GM19240 (cell line): Measurements from ENCODE around the gene SMC1B.
"Not testable (repeated sequence)": the region's sequence is repeated elsewhere in the genome, so short reads cannot be mapped to it uniquely, and the experiment has no call there.

Source experiments
- DNase-seq: peaks from one replicate; pipeline ENCODE4 v3.0.0; 2011; ENCODE audit warnings: low spot score; ENCODE audit not compliant: insufficient read length

SMC1B gene

DNA sequence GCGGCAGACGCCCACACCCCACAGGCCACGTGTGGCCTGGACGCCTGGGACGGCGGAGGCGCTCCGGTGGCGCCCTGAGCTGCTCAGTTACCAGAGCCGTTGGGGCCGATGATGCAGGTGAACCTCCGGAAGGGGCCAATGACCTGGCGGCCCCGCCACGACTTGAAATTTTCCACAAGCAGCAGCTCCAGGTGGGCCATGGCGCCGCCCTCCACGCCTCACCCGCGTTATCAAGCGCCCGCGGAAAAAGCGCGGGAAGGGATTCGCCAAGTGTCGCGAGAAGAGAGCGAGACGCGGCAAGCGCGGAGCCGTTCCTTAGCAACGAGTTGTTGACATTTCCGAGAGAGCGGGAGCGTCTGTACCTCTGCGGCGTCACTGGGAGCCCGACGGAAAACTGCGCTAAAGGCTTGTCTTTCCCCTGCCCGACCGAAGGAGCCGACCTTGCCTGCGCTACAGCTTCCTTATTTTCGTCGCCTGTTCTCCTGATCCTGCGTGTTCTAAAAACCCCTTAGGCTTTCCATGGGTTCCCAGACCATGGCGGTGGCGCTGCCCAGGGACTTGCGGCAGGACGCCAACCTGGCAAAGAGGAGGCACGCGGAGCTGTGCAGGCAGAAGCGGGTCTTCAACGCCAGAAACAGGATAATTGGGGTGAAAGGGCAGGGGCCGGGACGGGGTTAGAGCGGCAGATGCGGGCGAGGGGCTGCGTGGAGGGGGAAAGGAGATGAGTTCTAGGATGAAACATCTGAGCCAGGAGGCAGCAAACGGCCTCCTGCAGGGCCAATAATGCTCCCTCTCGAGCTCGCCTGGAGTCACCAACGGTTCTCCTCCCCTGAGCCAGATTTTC, at the start of gene SMC1B, which contains the start of gene RIBC2:
Gene SMC1B, minus strand, starts transcription at position 232 of the 844 bp plus-strand sequence. Its CDS starts 32 bp downstream, at position 200.
Gene RIBC2, plus strand, starts transcription at position 326 of the 844 bp plus-strand sequence. Its CDS starts 194 bp downstream, at position 520.
- peak; percentile 59 for DNase-seq

DNA sequence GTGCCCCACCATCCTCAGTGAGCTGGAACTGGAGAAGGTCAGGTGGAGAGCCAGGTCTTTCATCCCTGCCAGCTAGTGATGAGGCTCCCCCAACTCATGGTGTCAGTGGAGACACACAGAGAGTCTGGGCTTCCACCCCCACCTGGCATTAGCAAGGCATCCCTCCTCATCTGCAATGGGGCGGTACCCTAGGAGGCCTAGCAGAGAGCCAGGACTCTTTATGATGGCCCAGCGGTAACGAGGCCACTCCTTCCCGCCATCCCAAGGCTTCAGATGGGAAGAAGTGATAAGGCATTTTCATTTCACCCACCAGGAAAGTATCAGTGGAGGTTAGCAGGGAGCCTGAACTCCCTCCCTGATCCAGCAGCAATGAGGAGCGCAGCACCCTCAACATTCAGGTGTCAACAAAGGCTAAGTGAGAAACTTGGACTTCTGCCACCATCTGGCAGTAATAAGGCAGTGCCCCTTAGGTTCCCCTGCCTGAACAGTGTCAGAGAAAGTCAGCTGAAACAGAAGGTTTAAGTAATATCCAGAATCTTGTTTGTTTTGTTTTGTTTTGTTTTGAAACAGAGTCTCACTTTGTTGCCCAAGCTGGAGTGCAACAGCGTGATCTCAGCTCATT, 48.7 kb upstream of the SMC1B start:
- DNase-seq: no peak

- DNase-seq: no peak
Observed at GRCh38 chr22:45460288-45461109, 47.1 kb upstream of the SMC1B start.

GRCh38 chr22:45459235-45459634, 45.8 kb upstream of the SMC1B start:
- no peak for DNase-seq

GRCh38 chr22:45458532-45458931, 45.1 kb upstream of the SMC1B start:
- no peak for DNase-seq

DNA sequence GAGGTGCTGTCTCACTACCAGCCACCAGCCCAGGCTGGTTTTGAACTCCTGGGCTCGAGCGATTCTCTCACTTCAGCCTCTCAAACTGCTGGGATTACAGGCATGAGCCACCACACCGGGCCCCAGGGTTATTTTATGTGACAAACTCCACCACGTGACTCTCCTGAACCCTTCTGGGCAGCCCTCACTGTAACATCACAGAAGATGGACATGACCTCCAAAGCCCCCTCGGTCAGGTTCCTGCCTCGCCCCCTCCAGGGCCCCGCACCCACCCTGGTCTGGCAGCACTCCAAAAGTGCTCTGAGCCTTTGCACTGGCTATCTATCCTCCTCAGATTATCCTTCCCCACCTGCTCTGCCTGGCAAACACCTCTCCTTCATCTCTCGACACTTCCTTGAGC, 43.4 kb upstream of the SMC1B start:
- DNase-seq: no peak

DNA sequence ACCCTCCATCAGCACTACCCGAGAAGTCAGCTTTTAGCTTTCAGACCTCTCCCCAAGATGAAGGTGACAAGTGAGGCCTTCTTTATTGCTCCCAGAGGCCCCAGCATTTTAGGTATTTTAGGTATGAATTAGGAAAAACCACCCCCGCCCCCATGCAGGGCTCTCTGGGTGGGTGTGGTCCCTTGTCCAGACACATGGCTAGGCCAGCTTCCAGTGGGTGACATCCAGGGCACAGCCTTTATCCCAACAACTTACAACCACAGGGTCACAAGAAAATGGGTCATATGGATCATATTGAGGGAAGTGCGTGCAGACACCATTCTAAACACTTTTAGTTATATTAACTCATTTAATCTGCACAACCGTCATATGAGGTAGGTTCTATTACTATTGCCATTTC, 42.2 kb upstream of the SMC1B start:
- DNase-seq: no peak

DNA sequence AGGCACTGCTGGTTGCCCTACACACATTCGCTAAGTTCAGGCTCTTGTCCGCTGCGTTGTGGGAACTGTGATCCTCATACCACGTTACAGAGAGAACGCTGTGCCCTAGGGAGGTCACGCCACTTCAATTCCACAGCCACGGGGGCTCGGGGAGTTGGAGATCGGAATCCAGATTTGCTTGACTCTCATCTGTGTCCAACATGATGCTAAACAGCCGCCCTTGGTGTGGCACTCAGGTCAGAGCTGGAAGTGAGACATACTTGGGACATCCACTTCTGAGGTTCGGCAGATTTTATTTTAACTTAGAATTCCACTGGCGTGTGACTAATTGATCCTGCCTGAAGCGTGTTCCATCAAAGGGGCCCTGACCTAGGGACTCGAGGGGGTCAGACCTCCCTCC, 41.8 kb upstream of the SMC1B start:
- no peak for DNase-seq

DNA sequence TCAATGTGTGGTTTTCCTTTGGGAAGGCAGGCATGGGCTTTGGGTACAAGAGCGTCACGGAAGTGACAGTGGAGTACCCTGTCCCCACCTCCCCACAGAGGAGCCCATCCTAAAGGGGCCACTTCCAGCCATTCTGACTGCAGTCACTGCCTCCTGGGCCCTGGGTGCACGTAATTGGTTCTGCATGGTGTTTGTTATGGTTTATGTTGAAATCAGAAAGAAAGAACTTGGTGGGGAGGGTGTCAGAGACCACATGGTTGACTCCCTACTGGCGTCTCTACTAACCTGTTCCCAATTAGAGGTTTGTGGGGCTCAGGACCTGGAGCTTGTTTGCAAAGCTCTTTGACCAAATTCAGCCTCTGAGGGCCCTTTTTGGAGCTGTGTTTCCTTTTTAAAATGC, 40.9 kb upstream of the SMC1B start:
- no peak for DNase-seq

- no peak for DNase-seq
Observed at GRCh38 chr22:45453764-45454163, 40.4 kb upstream of the SMC1B start.

DNA sequence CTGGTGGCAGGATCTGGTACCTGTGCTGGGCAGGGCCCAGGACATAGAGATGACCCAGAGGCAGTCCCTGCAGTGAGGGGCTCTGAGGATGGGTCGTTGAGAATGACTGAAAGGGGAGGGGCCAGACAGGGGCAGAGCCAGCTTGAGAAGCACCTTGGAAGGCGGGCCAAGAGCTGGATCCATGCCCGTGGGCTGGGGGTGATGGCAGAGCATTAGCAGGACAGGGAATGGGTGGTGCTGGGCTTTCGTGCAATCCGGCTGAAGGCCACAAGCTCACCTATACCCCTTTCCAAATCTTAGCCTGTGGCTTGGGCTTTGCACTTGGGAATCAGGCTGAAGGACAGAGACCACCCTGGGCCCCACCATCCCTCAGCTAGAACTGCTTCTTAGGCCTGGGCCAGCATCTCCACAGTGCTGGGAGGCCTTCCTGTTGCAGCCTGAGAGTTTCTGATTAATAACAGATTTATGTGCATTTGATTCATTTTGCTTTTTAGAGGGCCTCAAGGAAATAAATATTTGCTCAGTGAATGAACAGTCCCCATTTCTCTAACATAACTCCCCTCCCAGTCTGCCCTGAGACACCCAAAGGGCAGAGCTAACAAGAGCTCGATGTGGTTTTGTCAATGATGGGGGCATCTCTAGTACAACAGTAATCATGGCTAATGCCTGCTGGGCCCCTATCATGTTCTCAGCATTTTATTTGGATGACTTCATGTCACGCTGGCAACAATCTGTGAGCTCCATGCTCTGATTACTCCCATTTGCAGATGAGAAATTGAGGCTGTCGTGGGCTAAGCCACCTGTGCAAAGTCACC, 39.4 kb upstream of the SMC1B start:
- no peak for DNase-seq

DNA sequence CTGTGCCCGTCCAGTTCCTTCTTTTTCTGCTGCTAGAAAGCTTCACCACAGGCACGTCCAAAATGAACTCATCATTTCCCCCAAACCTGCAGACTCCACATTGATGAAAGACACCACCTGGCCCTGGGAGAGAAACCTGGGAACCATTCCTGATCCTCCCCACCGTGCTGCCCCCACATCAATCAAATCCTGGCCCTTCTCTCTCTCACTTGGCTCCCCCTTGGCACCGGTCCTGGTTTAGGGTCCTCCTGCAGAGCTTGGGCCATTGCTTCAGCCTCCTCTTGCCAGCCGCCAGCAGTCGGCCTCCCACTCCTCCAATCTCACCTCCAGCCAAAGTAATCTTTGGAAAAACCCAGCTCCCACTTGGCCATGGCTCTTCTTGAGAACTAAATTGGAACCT, 38.6 kb upstream of the SMC1B start:
- no peak for DNase-seq

DNA sequence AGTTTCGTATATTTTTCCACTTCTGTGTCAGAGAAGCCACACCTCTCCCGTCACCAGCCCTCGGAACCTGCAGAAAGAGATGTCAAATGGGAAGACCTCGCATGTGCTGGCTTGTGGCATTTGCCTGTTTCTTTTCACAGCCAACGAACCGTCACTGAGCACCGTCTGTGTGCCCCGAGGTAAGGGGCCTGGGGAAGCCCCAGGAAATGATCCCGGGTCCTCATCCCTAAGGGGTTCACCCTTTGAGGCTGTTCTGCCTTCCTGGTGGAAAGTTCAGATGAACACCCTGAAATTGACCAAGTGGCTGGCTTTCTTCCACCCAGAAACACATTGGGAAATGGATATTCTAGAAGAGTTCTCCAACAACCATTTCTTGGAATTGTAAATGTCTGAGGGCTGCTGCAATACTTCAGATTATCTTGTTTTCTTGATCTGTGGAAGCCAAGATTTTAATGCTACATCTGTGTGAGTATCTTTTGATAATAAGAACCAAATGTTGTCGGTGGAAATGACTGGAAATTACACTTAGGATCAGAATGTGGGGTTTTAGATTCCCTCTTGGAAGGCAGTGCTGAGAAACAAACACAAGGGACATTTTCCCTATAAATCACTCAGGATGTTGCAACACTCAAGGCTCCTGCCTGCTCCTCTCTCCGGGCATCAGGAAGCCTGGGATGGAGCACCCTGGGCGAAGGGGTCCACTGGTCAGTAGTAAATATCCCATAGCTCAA, 37.7 kb upstream of the SMC1B start:
- no peak for DNase-seq

DNA sequence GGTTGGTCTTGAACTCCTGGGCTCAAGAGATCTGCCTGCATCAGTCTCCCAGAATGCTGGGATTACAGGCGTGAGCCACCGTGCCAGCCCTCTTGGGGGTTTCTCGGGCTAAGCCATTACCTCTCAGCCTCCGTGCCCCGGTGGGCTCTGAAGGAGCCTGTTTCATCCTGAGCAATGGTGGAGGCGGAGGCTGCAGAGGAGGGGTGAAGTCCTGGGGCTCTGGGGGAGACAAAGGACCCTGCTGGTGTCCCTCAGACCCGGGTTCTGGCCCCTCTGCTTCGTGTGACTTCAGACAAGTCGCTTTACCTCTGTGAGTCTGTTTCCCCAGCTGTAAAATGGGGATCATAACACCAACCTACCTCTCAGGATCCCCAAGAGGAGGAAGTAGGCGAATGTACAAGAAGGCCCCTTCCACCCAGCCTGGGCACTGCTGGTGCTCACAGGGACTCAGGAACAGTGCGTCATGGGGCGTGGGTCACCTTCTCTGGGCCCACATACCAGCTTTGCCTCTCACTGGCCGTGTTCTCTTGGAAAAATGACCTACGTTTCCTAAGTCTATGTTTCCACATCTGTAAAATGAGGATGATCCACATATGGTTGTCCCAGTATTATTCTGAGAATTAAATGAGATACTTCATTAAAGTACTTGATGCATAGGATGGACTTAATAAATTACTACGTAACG, 36.8 kb upstream of the SMC1B start:
- no peak for DNase-seq

GRCh38 chr22:45449442-45449841, 36.0 kb upstream of the SMC1B start:
- DNase-seq: not testable (repeated sequence)

GRCh38 chr22:45448431-45448830, 35.0 kb upstream of the SMC1B start:
- no peak for DNase-seq

DNA sequence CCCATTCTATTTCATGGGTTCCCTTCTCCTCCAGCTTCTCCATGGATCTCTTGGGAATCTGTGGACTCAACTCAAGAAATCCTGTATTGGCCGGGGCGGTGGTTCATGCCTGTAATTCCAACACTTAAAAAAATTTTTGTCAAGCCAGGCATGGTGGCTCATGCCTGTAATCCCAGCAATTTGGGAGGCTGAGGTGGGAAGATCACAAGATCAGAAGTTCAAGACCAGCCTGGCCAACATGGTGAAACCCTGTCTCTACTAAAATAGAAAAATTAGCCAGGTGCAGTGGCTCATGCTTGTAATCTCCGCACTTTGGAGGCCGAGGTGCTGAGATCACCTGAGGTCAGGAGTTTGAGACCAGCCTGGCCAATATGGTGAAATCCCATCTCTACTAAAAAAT, 34.2 kb upstream of the SMC1B start:
- DNase-seq: not testable (repeated sequence)

DNA sequence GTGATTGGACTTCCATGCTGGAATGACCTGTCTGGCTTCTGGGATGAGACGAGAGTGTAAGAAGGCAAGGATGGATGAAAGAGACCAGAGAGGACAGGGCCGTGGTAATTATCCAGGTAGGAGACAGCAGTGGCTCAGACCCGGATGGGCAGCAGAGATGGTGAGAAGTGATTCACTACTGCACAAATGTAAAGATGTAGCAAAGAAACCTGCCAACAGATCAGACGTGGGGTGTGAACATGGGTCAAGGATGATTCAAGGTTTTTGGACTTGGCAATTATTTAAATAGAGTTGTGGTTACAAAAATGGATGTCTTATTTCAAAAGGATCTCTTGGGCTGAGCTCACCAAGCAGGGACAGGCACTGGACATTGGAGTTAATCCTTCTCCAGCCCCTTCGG, 32.8 kb upstream of the SMC1B start:
- no peak for DNase-seq

DNA sequence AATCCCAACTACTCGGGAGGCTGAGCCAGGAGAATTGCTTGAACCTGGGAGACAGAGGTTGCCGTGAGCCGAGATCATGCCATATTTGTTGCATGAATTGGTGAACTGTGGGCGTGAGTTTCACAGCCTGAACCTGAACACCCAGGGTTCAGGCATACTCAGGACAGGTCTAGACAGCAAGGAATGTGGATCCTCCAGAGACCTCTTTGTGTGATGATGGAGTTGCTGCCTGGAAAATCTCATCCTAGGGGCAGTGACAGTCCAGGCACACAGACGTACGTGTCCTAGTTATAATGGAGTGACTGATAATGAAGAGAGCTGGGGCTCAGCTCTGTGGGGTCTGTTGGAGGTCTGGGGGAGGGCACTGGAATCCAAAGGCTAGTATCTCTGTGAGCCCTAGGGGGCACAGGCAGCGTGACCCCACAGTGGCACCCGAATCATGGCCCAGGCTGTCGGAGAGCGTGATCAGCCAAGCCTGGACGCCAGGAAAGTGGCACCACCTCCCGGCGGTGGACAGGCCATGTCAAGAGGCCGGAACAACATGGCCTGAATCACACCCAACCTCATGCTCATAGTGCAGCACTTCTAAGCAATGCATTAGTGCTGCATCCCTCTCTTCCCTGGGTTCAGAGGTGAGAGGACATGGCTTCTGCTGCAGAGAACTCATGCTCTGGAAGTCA, 31.8 kb upstream of the SMC1B start:
- no peak for DNase-seq
